Adrenal gland (tissue), 5 donors: ENCODE results near the gene DIPK1C.

Experiments
- POLR2A ChIP-seq, 2 donors: fragments of 450-650 bp; IDR thresholded peaks; one replicate each; pipeline ENCODE4 v1.6.1; 2017; ENCODE audit warnings: antibody characterized with exemption in 2 of 2, mild to moderate bottlenecking in 2 of 2, moderate library complexity in 1 of 2
- TF ChIP-seq, protein P1 (sequence below), 6 experiments: fragments of 450-650 bp in 4 of 6; fragments of 200-600 bp in 2 of 6; sonication (generic) in 1 of 6; IDR thresholded peaks; 1 replicate in 5 of 6; 2 replicates in 1 of 6; pipeline versions ENCODE4 v1.5.1 to v1.8.0; 2016 to 2021; ENCODE audit warnings: antibody characterized with exemption in 6 of 6, mild to moderate bottlenecking in 2 of 6, moderate library complexity in 1 of 6
- donor health status: DM: no; HTN: no; CAD: no.

DNA sequence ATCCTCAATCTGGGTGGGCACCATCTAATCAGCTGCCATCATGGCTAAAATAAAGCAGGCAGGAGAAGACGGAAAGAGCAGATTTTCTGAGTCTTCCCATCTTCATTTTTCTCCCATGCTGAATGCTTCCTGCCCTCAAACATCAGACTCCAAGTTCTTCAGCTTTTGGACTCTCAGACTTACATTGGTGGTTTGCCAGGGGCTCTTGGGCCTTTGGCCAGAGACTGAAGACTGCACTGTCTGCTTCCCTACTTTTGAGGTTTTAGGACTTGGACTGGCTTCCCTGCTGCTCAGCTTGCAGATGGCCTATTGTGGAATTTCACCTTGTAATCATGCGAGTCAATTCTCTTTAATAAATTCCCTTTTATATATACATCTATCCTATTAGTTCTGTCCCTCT lies 36.6 kb downstream of the DIPK1C start:
- TF ChIP-seq, protein P1, sequence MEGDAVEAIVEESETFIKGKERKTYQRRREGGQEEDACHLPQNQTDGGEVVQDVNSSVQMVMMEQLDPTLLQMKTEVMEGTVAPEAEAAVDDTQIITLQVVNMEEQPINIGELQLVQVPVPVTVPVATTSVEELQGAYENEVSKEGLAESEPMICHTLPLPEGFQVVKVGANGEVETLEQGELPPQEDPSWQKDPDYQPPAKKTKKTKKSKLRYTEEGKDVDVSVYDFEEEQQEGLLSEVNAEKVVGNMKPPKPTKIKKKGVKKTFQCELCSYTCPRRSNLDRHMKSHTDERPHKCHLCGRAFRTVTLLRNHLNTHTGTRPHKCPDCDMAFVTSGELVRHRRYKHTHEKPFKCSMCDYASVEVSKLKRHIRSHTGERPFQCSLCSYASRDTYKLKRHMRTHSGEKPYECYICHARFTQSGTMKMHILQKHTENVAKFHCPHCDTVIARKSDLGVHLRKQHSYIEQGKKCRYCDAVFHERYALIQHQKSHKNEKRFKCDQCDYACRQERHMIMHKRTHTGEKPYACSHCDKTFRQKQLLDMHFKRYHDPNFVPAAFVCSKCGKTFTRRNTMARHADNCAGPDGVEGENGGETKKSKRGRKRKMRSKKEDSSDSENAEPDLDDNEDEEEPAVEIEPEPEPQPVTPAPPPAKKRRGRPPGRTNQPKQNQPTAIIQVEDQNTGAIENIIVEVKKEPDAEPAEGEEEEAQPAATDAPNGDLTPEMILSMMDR (IDR thresholded peaks at IDR 0.05) = no peak
- no peak for TF ChIP-seq POLR2A (IDR thresholded peaks at IDR 0.05)
